HG02759 (cell line): ENCODE measurements around the gene KLHDC1.
"Not testable (repeated sequence)": the region's sequence is repeated elsewhere in the genome, so short reads cannot be mapped to it uniquely, and the experiment has no call there.

ENCODE experiments used
- ATAC-seq: cut with Tn5 transposase; IDR thresholded peaks from one replicate; pipeline ENCODE4 v1.9.1; 2021; ENCODE audit warnings: mild to moderate bottlenecking, moderate library complexity; ENCODE audit not compliant: unreplicated experiment

The KLHDC1 gene

DNA sequence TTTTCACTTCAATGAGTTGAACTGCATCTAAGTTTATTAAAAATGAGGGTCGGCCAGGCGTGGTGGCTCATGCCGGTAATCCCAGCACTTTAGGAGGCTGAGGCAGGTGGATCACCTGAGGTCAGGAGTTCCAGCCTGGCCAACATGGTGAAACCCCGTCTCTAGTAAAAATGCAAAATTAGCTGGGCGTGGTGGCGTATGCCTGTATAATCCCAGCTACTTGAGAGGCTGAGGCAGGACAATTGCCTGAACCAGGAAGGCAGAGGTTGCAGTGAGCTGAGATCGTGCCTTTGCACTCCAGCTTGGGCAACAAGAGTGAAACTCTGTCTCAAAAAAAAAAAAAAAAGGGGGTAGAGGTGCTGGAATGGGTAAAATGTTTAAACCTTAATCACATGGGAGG is 88.1 kb downstream of the KLHDC1 start:
- ATAC-seq, result not testable (repeated sequence)

DNA sequence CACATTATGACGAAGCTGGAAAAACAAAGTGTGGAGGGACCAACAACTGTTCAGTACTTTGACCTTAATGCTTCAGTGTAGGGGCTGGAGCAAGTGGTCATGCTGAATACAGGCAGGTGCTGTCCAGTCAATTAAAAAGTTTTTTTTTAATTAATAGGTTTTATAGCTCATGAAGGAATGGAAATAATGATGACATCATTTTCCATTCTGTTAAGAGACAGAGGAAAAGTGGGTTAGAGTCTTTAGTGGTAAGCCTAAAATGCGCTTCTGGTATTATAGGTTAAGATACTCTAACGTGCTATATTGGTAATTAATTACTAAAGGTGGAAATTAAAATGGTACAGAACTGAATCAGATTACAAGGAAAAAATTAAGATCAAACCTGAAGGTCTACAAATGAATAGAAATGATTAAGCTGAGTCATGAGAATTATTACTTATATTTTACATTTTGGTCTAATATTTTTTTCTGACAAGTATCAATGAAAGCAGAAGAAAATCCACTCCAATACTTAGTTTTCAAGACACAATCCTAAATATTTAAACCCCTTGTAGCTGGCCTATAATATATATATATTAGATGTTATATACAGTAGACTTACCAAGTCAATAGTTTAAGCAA is 90.6 kb downstream of the KLHDC1 start:
- no peak for ATAC-seq

DNA sequence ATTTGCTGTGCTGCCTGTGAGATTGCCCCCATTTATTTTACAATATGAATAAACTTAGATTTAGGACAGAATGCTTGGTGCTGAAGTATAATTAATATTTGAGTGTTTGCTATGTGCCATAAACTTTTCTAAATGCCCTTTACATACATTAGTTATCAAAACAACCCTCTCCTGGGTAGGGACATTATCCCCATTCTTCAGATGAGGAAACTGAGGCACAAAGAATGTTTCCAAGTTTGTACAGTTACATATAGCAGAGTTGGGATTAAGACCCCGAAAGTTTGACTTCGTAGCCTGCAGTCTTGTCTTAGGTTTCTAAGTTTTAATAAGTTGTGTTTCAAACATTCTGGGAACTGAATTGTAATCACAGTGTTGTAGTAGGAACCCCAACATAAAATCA is 93.4 kb downstream of the KLHDC1 start:
- ATAC-seq, result no peak

DNA sequence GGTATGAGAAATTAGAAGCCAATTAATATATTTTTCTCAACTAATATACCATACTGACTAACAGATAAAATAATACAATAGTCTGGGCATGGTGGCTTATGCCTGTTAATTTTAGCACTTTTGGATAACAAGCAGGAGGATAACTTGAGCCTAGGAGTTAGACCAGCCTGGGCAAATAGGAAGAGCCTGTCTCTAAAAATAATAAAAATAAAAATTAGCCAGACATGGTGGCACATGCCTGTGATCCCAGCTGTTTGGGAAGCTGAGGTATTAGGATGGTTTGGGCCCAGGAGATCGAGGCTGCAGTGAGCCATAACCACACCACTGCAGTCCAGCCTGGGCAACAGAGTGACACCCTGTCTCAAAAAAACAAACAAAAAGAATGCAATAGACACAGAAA is 99.7 kb downstream of the KLHDC1 start:
- ATAC-seq, result no peak

DNA sequence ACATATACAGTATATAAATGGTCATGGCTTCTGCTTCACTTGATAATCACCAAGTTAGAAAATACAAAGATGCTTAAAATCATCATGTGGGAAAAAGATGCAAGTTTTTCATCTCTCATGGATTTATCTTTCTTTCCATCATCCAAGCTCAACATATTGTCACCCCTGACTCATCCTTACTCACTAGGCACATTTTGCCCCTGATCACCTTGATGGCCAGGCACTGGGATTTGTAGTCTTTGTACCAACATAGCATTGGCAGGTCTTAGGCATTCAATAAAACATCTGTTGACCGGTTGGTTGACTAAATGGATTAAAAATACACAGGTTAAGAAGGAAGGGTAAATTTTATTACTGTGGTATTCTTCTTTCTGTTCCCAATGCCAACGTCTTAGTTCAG is 103.1 kb downstream of the KLHDC1 start:
- no peak for ATAC-seq
